HT-29 (cell line): ENCODE results near the gene THBS1. TPM values are rescaled to one million over a fixed set of nuclear protein-coding genes. Genes with fewer than 3 reads are reported as not detected.

Experiments
- DNase-seq: peaks from one replicate; pipeline ENCODE4 v3.0.0-alpha.2; 2015; ENCODE audit warnings: low spot score
- total RNA-seq: library from RNA; depleted of rRNA; stranded (reverse); fragments of >200 nt; shearing (Covaris generic); gene quantifications from 2 replicates; pipeline ENCODE4 v1.2.3, GENCODE V29; 2014

Gene THBS1
- total RNA-seq, 1 experiment from 2014 or later, result 5.6 TPM

GRCh38 chr15:39573844-39574243, 7.0 kb upstream of the THBS1 start:
- DNase-seq, result no peak

- DNase-seq, result no peak
These were observed 6.5 kb upstream of the THBS1 start for GRCh38 chr15:39574427-39574826.

- no peak for DNase-seq
These were observed 5.7 kb upstream of the THBS1 start for GRCh38 chr15:39575180-39575579.

GRCh38 chr15:39578851-39579486, 1.9 kb upstream of the THBS1 start:
- DNase-seq, result no peak

GRCh38 chr15:39579487-39580116, 1.3 kb upstream of the THBS1 start:
- peak; percentile 44 for DNase-seq

- peak; percentile 95 for DNase-seq
These were observed 778 bp upstream of the THBS1 start for GRCh38 chr15:39580117-39580484.

- peak; percentile 70 for DNase-seq
These were observed 438 bp downstream of the THBS1 start for GRCh38 chr15:39581242-39581792.

- DNase-seq, result peak; percentile 86
These were observed 960 bp downstream of the THBS1 start for GRCh38 chr15:39581793-39582285.

- DNase-seq, result no peak
These were observed 1.6 kb downstream of the THBS1 start for GRCh38 chr15:39582286-39582976.

- no peak for DNase-seq
These were observed 2.2 kb downstream of the THBS1 start for GRCh38 chr15:39582977-39583595.

GRCh38 chr15:39583596-39584265, 2.9 kb downstream of the THBS1 start:
- DNase-seq, result peak; percentile 51

GRCh38 chr15:39584266-39584659, 3.4 kb downstream of the THBS1 start:
- DNase-seq, result no peak

GRCh38 chr15:39584662-39585388, 3.9 kb downstream of the THBS1 start:
- DNase-seq, result no peak

GRCh38 chr15:39585389-39585841, 4.5 kb downstream of the THBS1 start:
- DNase-seq, result no peak

- no peak for DNase-seq
These were observed 5.0 kb downstream of the THBS1 start for GRCh38 chr15:39585871-39586301.

GRCh38 chr15:39586387-39587095, 5.7 kb downstream of the THBS1 start:
- no peak for DNase-seq

- no peak for DNase-seq
These were observed 6.3 kb downstream of the THBS1 start for GRCh38 chr15:39587096-39587721.

- DNase-seq, result no peak
These were observed 7.1 kb downstream of the THBS1 start for GRCh38 chr15:39587731-39588530.
